GM23338 (cell line): ENCODE data around the gene ACHE. TPM values are rescaled to one million over a fixed set of nuclear protein-coding genes. Genes with fewer than 3 reads are reported as not detected.

Experiments used
- ATAC-seq: fragments of 200-7000 bp; cut with Tn5 transposase; 3 replicates; pipeline ENCODE4 v1.9.1; 2020
- DNase-seq: peaks from one replicate; pipeline ENCODE4 v3.0.0-alpha.2; 2015; ENCODE audit warnings: low spot score
- H2AFZ ChIP-seq: fragments of 200-600 bp; sonication (generic); 2 replicates; pipeline ENCODE4 v1.8.0; 2016; ENCODE audit warnings: antibody characterized with exemption, mild to moderate bottlenecking, moderate library complexity
- H3F3A ChIP-seq: fragments of 200-600 bp; sonication (generic); replicated peaks from 2 replicates; pipeline ENCODE4 v1.8.0; 2017; ENCODE audit warnings: antibody characterized with exemption, mixed run types, low read depth
- H3K27ac ChIP-seq: fragments of 200-600 bp; sonication (generic); 2 replicates; pipeline ENCODE4 v1.6.1; 2016; ENCODE audit warnings: low read depth
- H3K27me3 ChIP-seq: fragments of 200-600 bp; sonication (generic); 2 replicates; pipeline ENCODE4 v1.8.0; 2016; ENCODE audit warnings: mild to moderate bottlenecking, mixed run types, moderate library complexity; ENCODE audit not compliant: insufficient read depth
- H3K36me3 ChIP-seq: fragments of 200-600 bp; sonication (generic); 2 replicates; pipeline ENCODE4 v1.8.0; 2016; ENCODE audit warnings: mild to moderate bottlenecking; ENCODE audit not compliant: insufficient read depth
- H3K4me1 ChIP-seq: fragments of 200-600 bp; sonication (generic); 2 replicates; pipeline ENCODE4 v1.8.0; 2016; ENCODE audit warnings: mild to moderate bottlenecking, moderate library complexity; ENCODE audit not compliant: insufficient read depth
- H3K4me2 ChIP-seq: fragments of 200-600 bp; sonication (generic); 2 replicates; pipeline ENCODE4 v1.7.1; 2017; ENCODE audit warnings: mixed run types
- H3K4me3 ChIP-seq: fragments of 200-600 bp; sonication (generic); 2 replicates; pipeline ENCODE4 v1.6.1; 2016; ENCODE audit warnings: mixed run types
- H3K79me2 ChIP-seq: fragments of 200-600 bp; sonication (generic); replicated peaks from 2 replicates; pipeline ENCODE4 v1.8.0; 2017; ENCODE audit warnings: mild to moderate bottlenecking; ENCODE audit not compliant: insufficient read depth
- H3K9me2 ChIP-seq: fragments of 200-600 bp; sonication (generic); 2 replicates; pipeline ENCODE4 v1.8.0; 2017; ENCODE audit not compliant: insufficient read depth
- H4K20me1 ChIP-seq: fragments of 200-600 bp; sonication (generic); replicated peaks from 2 replicates; pipeline ENCODE4 v1.8.0; 2017; ENCODE audit warnings: mild to moderate bottlenecking; ENCODE audit not compliant: insufficient read depth
- H3K27ac Mint-ChIP-seq: 2 replicates; pipeline ENCODE4 v1.8.0; 2020; ENCODE audit warnings: inconsistent platforms, mild to moderate bottlenecking, moderate library complexity, mixed read lengths
- H3K27me3 Mint-ChIP-seq: 3 replicates; pipeline ENCODE4 v1.8.0; 2022; ENCODE audit warnings: low read depth, mild to moderate bottlenecking, moderate library complexity, mixed read lengths, inconsistent platforms; ENCODE audit not compliant: insufficient read depth, poor library complexity
- H3K36me3 Mint-ChIP-seq: 3 replicates; pipeline ENCODE4 v1.8.0; 2021; ENCODE audit warnings: low read depth, mild to moderate bottlenecking, inconsistent platforms, moderate library complexity, mixed read lengths
- H3K4me1 Mint-ChIP-seq: 3 replicates; pipeline ENCODE4 v1.8.0; 2020; ENCODE audit warnings: mild to moderate bottlenecking, inconsistent platforms, mixed read lengths
- H3K4me3 Mint-ChIP-seq: 3 replicates; pipeline ENCODE4 v1.8.0; 2021; ENCODE audit warnings: moderate library complexity, mild to moderate bottlenecking, inconsistent platforms, mixed read lengths
- H3K9me3 Mint-ChIP-seq: 3 replicates; pipeline ENCODE4 v1.8.0; 2020; ENCODE audit warnings: moderate library complexity, mild to moderate bottlenecking, inconsistent platforms, mixed read lengths
- CREB1 ChIP-seq: fragments of 250-450 bp; sonication (Bioruptor Pico); IDR thresholded peaks from 2 replicates; pipeline ENCODE4 v1.5.0; 2020; ENCODE audit warnings: low read depth, mild to moderate bottlenecking, moderate library complexity
- EZH2 ChIP-seq: fragments of 200-600 bp; sonication (generic); IDR thresholded peaks from one replicate; pipeline ENCODE4 v1.8.0; 2017; ENCODE audit warnings: antibody characterized with exemption, mild to moderate bottlenecking, low read depth; ENCODE audit not compliant: unreplicated experiment
- EZH2phosphoT487 ChIP-seq: fragments of 200-600 bp; sonication (generic); IDR thresholded peaks from one replicate; pipeline ENCODE4 v1.8.1; 2018; ENCODE audit warnings: antibody characterized with exemption; ENCODE audit not compliant: unreplicated experiment
- POLR2AphosphoS5 ChIP-seq: IDR thresholded peaks from 2 replicates; pipeline ENCODE4 v1.6.1; 2016; ENCODE audit warnings: antibody characterized with exemption, low read depth
- STAT1 ChIP-seq: IDR thresholded peaks from one replicate; pipeline ENCODE4 v1.6.1; 2016; ENCODE audit warnings: antibody characterized with exemption; ENCODE audit not compliant: unreplicated experiment
- ZNF114 ChIP-seq: fragments of 250-450 bp; sonication (Bioruptor Pico); IDR thresholded peaks from 2 replicates; pipeline ENCODE4 v1.5.0; 2020; ENCODE audit warnings: mild to moderate bottlenecking, moderate library complexity
- long read RNA-seq: library from polyadenylated mRNA; unstranded; transcript quantifications from one replicate; pipeline ENCODE4 v2.0.0, GENCODE V29; 2020; ENCODE audit not compliant: unreplicated experiment
- polyA plus RNA-seq: library from polyadenylated mRNA; unstranded; fragments of >200 nt; fragmentation: Nextera tagmentation; extraction: Ambion mirVana; gene quantifications from 2 replicates; pipeline ENCODE4 v1.2.1, GENCODE V29; 2016
- total RNA-seq: library from RNA; depleted of rRNA; stranded (reverse); fragments of >200 nt; shearing (Covaris generic); gene quantifications from 2 replicates; pipeline ENCODE4 v1.2.3, GENCODE V29; 2014; rRNA removed
- TF ChIP-seq, protein P1 (sequence below): IDR thresholded peaks from 2 replicates; pipeline ENCODE4 v1.6.1; 2016; ENCODE audit warnings: antibody characterized with exemption
- TF ChIP-seq, protein P2 (sequence below): fragments of 250-450 bp; sonication (Bioruptor Pico); IDR thresholded peaks from 2 replicates; pipeline ENCODE4 v1.5.0; 2020; ENCODE audit warnings: mild to moderate bottlenecking, moderate library complexity
- TF ChIP-seq, protein P3 (sequence below): IDR thresholded peaks from one replicate; pipeline ENCODE4 v1.6.1; 2018; ENCODE audit warnings: antibody characterized with exemption; ENCODE audit not compliant: unreplicated experiment

The ACHE gene
- total RNA-seq (1.5 and 3.7 TPM in 2 replicates), polyA plus RNA-seq (3.6 and 3.9 TPM in 2 replicates)
- long read RNA-seq, partial matches to known transcripts: 1 of 1 reads
- long read RNA-seq, other reads (novel, unspliced or antisense): 0 of 1 reads

DNA sequence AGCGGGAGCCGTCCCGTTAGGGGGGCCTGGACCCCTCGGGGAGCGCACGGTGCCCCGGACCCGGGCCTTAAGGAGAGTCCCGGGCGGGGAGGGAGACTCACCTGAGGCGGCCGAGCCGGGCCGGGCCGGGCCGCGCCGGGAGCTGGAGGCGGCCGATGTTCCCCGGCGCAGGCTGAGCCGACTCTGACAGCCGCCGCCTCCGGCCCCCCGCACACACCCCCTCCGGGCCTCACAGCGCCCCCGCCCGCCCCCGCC, at the start of gene ACHE:
Gene ACHE (minus strand): TSS at position 188 of the 255 bp plus-strand sequence. CDS start 1,656 bp downstream, outside the sequence.
- peak within 1 kb of the TSS; percentile 96 for H3K4me2 ChIP-seq
- no peak for TF ChIP-seq CREB1 (CRISPR knock-in tag)
- TF ChIP-seq, protein P1, sequence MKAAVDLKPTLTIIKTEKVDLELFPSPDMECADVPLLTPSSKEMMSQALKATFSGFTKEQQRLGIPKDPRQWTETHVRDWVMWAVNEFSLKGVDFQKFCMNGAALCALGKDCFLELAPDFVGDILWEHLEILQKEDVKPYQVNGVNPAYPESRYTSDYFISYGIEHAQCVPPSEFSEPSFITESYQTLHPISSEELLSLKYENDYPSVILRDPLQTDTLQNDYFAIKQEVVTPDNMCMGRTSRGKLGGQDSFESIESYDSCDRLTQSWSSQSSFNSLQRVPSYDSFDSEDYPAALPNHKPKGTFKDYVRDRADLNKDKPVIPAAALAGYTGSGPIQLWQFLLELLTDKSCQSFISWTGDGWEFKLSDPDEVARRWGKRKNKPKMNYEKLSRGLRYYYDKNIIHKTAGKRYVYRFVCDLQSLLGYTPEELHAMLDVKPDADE: no peak
- H2AFZ ChIP-seq: peak within 1 kb of the TSS; percentile 78
- H3K4me1 Mint-ChIP-seq: peaks cover 23% of the 10 kb centered on the region
- H3K27me3 ChIP-seq: peaks cover 35% of the 10 kb centered on the region
- no peak within 1 kb of the TSS for H3K27ac Mint-ChIP-seq
- peaks cover 8% of the 10 kb centered on the region; the same call in 1 of the 2 replicates for H3K4me1 ChIP-seq
- H3K9me2 ChIP-seq: no peaks in the 10 kb centered on the region
- no peaks in the 10 kb centered on the region for H4K20me1 ChIP-seq
- peaks cover 7% of the 10 kb centered on the region; the same call in 1 of the 2 replicates for H3F3A ChIP-seq
- no peak within 1 kb of the TSS for H3K27ac ChIP-seq
- H3K36me3 ChIP-seq: no peaks in the 10 kb centered on the region
- peak within 1 kb of the TSS; percentile 68 for H3K4me3 Mint-ChIP-seq
- H3K9me3 Mint-ChIP-seq: peaks cover 8% of the 10 kb centered on the region; the same call in 2 of the 3 replicates
- H3K79me2 ChIP-seq: no peaks in the 10 kb centered on the region
- H3K36me3 Mint-ChIP-seq: no peaks in the 10 kb centered on the region; the same call in 2 of the 3 replicates
- peak within 1 kb of the TSS; percentile 73 for H3K4me3 ChIP-seq
- peaks cover 40% of the 10 kb centered on the region for H3K27me3 Mint-ChIP-seq
- ATAC-seq: peak; percentile 39
- DNase-seq: peak; percentile 64

DNA sequence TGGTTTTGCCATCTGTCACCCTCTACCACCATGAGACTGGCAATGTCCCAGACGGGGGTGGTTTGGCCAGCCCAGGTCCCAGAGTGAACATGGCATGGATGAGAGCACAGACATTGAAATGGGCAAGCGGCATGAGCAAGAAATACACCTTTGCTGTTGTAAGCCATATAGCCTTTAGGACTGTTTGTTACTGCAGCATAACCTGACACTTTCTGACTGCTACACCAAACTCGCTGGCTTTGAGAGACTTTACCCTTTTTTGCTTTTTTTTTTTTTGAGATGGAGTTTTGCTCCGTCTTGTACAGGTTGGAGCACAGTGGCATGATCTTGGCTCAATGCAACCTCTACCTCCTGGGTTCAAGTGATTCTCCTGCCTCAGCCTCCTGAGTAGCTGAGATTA, 48.5 kb upstream of the ACHE start:
- no peak overlapping the region for H3K4me2 ChIP-seq
- H3K27ac ChIP-seq: peak overlapping the region; percentile 32; the same call in 1 of the 2 replicates
- no peak overlapping the region for H2AFZ ChIP-seq
- H3K4me1 ChIP-seq: peaks cover 20% of the 10 kb centered on the region
- no peak overlapping the region for H3K4me3 Mint-ChIP-seq
- H3K27me3 Mint-ChIP-seq: peaks cover 12% of the 10 kb centered on the region
- no peaks in the 10 kb centered on the region for H3K36me3 ChIP-seq
- peaks cover 23% of the 10 kb centered on the region for H3K4me1 Mint-ChIP-seq
- H3F3A ChIP-seq: 0 out of 2 replicates have a peak, but pooled peaks cover 4% of the 10 kb centered on the region
- H3K4me3 ChIP-seq: no peak overlapping the region
- H4K20me1 ChIP-seq: no peaks in the 10 kb centered on the region
- peaks cover 16% of the 10 kb centered on the region for H3K36me3 Mint-ChIP-seq
- ATAC-seq (no peak), DNase-seq (no peak)
- H3K79me2 ChIP-seq: no peaks in the 10 kb centered on the region
- H3K9me2 ChIP-seq: no peaks in the 10 kb centered on the region
- no peaks in the 10 kb centered on the region for H3K27me3 ChIP-seq
- H3K27ac Mint-ChIP-seq: 0 out of 2 replicates have a peak overlapping the region, but pooled peaks have one; percentile 70
- H3K9me3 Mint-ChIP-seq: peaks cover 25% of the 10 kb centered on the region
- TF ChIP-seq EZH2 (no peak), CREB1 (CRISPR knock-in tag) (no peak), ZNF114 (CRISPR knock-in tag) (no peak), EZH2phosphoT487 (no peak), POLR2AphosphoS5 (no peak), STAT1 (no peak)
- TF ChIP-seq, protein P2, sequence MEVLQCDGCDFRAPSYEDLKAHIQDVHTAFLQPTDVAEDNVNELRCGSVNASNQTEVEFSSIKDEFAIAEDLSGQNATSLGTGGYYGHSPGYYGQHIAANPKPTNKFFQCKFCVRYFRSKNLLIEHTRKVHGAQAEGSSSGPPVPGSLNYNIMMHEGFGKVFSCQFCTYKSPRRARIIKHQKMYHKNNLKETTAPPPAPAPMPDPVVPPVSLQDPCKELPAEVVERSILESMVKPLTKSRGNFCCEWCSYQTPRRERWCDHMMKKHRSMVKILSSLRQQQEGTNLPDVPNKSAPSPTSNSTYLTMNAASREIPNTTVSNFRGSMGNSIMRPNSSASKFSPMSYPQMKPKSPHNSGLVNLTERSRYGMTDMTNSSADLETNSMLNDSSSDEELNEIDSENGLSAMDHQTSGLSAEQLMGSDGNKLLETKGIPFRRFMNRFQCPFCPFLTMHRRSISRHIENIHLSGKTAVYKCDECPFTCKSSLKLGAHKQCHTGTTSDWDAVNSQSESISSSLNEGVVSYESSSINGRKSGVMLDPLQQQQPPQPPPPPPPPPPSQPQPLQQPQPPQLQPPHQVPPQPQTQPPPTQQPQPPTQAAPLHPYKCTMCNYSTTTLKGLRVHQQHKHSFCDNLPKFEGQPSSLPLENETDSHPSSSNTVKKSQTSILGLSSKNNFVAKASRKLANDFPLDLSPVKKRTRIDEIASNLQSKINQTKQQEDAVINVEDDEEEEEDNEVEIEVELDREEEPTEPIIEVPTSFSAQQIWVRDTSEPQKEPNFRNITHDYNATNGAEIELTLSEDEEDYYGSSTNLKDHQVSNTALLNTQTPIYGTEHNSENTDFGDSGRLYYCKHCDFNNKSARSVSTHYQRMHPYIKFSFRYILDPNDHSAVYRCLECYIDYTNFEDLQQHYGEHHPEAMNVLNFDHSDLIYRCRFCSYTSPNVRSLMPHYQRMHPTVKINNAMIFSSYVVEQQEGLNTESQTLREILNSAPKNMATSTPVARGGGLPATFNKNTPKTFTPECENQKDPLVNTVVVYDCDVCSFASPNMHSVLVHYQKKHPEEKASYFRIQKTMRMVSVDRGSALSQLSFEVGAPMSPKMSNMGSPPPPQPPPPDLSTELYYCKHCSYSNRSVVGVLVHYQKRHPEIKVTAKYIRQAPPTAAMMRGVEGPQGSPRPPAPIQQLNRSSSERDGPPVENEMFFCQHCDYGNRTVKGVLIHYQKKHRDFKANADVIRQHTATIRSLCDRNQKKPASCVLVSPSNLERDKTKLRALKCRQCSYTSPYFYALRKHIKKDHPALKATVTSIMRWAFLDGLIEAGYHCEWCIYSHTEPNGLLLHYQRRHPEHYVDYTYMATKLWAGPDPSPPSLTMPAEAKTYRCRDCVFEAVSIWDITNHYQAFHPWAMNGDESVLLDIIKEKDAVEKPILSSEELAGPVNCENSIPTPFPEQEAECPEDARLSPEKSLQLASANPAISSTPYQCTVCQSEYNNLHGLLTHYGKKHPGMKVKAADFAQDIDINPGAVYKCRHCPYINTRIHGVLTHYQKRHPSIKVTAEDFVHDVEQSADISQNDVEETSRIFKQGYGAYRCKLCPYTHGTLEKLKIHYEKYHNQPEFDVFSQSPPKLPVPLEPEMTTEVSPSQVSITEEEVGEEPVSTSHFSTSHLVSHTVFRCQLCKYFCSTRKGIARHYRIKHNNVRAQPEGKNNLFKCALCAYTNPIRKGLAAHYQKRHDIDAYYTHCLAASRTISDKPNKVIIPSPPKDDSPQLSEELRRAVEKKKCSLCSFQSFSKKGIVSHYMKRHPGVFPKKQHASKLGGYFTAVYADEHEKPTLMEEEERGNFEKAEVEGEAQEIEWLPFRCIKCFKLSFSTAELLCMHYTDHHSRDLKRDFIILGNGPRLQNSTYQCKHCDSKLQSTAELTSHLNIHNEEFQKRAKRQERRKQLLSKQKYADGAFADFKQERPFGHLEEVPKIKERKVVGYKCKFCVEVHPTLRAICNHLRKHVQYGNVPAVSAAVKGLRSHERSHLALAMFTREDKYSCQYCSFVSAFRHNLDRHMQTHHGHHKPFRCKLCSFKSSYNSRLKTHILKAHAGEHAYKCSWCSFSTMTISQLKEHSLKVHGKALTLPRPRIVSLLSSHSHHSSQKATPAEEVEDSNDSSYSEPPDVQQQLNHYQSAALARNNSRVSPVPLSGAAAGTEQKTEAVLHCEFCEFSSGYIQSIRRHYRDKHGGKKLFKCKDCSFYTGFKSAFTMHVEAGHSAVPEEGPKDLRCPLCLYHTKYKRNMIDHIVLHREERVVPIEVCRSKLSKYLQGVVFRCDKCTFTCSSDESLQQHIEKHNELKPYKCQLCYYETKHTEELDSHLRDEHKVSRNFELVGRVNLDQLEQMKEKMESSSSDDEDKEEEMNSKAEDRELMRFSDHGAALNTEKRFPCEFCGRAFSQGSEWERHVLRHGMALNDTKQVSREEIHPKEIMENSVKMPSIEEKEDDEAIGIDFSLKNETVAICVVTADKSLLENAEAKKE (CRISPR knock-in tag): no peak
- TF ChIP-seq, protein P3, sequence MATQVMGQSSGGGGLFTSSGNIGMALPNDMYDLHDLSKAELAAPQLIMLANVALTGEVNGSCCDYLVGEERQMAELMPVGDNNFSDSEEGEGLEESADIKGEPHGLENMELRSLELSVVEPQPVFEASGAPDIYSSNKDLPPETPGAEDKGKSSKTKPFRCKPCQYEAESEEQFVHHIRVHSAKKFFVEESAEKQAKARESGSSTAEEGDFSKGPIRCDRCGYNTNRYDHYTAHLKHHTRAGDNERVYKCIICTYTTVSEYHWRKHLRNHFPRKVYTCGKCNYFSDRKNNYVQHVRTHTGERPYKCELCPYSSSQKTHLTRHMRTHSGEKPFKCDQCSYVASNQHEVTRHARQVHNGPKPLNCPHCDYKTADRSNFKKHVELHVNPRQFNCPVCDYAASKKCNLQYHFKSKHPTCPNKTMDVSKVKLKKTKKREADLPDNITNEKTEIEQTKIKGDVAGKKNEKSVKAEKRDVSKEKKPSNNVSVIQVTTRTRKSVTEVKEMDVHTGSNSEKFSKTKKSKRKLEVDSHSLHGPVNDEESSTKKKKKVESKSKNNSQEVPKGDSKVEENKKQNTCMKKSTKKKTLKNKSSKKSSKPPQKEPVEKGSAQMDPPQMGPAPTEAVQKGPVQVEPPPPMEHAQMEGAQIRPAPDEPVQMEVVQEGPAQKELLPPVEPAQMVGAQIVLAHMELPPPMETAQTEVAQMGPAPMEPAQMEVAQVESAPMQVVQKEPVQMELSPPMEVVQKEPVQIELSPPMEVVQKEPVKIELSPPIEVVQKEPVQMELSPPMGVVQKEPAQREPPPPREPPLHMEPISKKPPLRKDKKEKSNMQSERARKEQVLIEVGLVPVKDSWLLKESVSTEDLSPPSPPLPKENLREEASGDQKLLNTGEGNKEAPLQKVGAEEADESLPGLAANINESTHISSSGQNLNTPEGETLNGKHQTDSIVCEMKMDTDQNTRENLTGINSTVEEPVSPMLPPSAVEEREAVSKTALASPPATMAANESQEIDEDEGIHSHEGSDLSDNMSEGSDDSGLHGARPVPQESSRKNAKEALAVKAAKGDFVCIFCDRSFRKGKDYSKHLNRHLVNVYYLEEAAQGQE: no peak
